ENCODE results near the gene MAP3K12. TPM values are rescaled to one million over a fixed set of nuclear protein-coding genes. Genes with fewer than 3 reads are reported as not detected.

MAP3K12 gene
- polyA plus RNA-seq, 1 donor (not counting 4 experiments of a cell fraction or from before 2014, with no cell fraction given) = 13.4 TPM

- Histone ChIP-seq H2AFZ (ENCODE audit: control insufficient read depth, low read length) (no peak overlapping the region), H3K27me3 (ENCODE audit: control insufficient read depth, extremely low read depth, insufficient read depth, low read length) (no peaks in the 10 kb centered on the region), H4K20me1 (ENCODE audit: control insufficient read depth, extremely low read depth, insufficient read depth, low read length) (no peaks in the 10 kb centered on the region), H3K9me3 (ENCODE audit: control insufficient read depth, low read depth, low read length) (no peaks in the 10 kb centered on the region), H3K4me2 (ENCODE audit: control insufficient read depth, extremely low read depth, insufficient read depth, low read depth, low read length) (no peak overlapping the region), H3K9me1 (ENCODE audit: control insufficient read depth, extremely low read depth, insufficient read depth, low read length) (no peaks in the 10 kb centered on the region), H3K9ac (ENCODE audit: control insufficient read depth, extremely low read depth, insufficient read depth, low read length) (no peak overlapping the region), H3K27ac (ENCODE audit: control insufficient read depth, insufficient read depth, low read length) (no peak overlapping the region), H3K4me3 (ENCODE audit: control insufficient read depth in 2 of 3, extremely low read depth in 1 of 3, insufficient read depth in 2 of 3, low read depth in 1 of 3, low read length in 3 of 3) (no peak overlapping the region), H3K79me2 (ENCODE audit: control insufficient read depth, insufficient read depth, low read length) (peaks cover 7% of the 10 kb centered on the region), H3K4me1 (ENCODE audit: control insufficient read depth, extremely low read depth, insufficient read depth, low read length) (peaks cover 31% of the 10 kb centered on the region), H3K36me3 (ENCODE audit: control insufficient read depth in 2 of 2, extremely low read depth in 1 of 2, insufficient read depth in 2 of 2, low read length in 2 of 2) (no peaks in the 10 kb centered on the region)
- dilution Hi-C loops (cut with MboI; ENCODE audit: extremely low pct_ligation_motif_present, low sequenced_read_pairs) = no loop called here
- FAIRE-seq = no peak
- TF ChIP-seq EZH2 (IDR thresholded peaks at IDR 0.05; ENCODE audit: low read length) = no peak
- TF ChIP-seq, protein P1, sequence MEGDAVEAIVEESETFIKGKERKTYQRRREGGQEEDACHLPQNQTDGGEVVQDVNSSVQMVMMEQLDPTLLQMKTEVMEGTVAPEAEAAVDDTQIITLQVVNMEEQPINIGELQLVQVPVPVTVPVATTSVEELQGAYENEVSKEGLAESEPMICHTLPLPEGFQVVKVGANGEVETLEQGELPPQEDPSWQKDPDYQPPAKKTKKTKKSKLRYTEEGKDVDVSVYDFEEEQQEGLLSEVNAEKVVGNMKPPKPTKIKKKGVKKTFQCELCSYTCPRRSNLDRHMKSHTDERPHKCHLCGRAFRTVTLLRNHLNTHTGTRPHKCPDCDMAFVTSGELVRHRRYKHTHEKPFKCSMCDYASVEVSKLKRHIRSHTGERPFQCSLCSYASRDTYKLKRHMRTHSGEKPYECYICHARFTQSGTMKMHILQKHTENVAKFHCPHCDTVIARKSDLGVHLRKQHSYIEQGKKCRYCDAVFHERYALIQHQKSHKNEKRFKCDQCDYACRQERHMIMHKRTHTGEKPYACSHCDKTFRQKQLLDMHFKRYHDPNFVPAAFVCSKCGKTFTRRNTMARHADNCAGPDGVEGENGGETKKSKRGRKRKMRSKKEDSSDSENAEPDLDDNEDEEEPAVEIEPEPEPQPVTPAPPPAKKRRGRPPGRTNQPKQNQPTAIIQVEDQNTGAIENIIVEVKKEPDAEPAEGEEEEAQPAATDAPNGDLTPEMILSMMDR (optimal IDR thresholded peaks at IDR 0.05 in 1 of 3, IDR thresholded peaks at IDR 0.05 in 1 of 3, conservative IDR thresholded peaks at IDR 0.05 in 1 of 3; ENCODE audit: extremely low read depth in 1 of 3, insufficient read depth in 2 of 3, low read length in 3 of 3) = no peak
- no peak for DNase-seq (ENCODE audit: low read depth, low spot score)
These were observed 1.8 kb downstream of the MAP3K12 start for GRCh38 chr12:53497461-53497860.

DNA sequence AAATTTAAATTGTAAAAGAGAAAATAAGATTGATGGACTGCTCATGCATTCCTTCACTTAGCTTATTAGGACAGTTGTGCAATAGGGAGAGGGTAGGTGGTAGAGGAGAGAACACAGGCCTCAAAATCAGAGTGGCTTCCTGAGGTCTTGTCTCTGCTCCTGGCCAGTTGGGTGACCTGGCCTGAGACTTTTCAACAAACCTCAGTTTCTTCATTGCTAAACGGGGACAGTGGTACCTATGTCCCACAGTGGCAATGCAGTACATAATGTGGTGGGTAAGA is 2.6 kb downstream of the MAP3K12 start:
- no peaks in the 10 kb centered on the region for H3K36me3 ChIP-seq (ENCODE audit: control insufficient read depth in 2 of 2, extremely low read depth in 1 of 2, insufficient read depth in 2 of 2, low read length in 2 of 2)
- H3K9ac ChIP-seq (ENCODE audit: control insufficient read depth, extremely low read depth, insufficient read depth, low read length) = no peak overlapping the region
- DNase-seq (ENCODE audit: low read depth, low spot score) = no peak
- H3K4me3 ChIP-seq (ENCODE audit: control insufficient read depth in 2 of 3, extremely low read depth in 1 of 3, insufficient read depth in 2 of 3, low read depth in 1 of 3, low read length in 3 of 3) = no peak overlapping the region
- peaks cover 25% of the 10 kb centered on the region for H3K4me1 ChIP-seq (ENCODE audit: control insufficient read depth, extremely low read depth, insufficient read depth, low read length)
- H3K9me1 ChIP-seq (ENCODE audit: control insufficient read depth, extremely low read depth, insufficient read depth, low read length) = no peaks in the 10 kb centered on the region
- dilution Hi-C loops (cut with MboI; ENCODE audit: extremely low pct_ligation_motif_present, low sequenced_read_pairs) = no loop called here
- no peaks in the 10 kb centered on the region for H3K27me3 ChIP-seq (ENCODE audit: control insufficient read depth, extremely low read depth, insufficient read depth, low read length)
- peak overlapping the region; percentile 7 for H3K4me2 ChIP-seq (ENCODE audit: control insufficient read depth, extremely low read depth, insufficient read depth, low read depth, low read length)
- peaks cover 2% of the 10 kb centered on the region for H3K79me2 ChIP-seq (ENCODE audit: control insufficient read depth, insufficient read depth, low read length)
- TF ChIP-seq, protein P1 (optimal IDR thresholded peaks at IDR 0.05 in 1 of 3, IDR thresholded peaks at IDR 0.05 in 1 of 3, conservative IDR thresholded peaks at IDR 0.05 in 1 of 3; ENCODE audit: extremely low read depth in 1 of 3, insufficient read depth in 2 of 3, low read length in 3 of 3) = no peak
- no peak for TF ChIP-seq EZH2 (IDR thresholded peaks at IDR 0.05; ENCODE audit: low read length)
- H4K20me1 ChIP-seq (ENCODE audit: control insufficient read depth, extremely low read depth, insufficient read depth, low read length) = no peaks in the 10 kb centered on the region
- FAIRE-seq = no peak
- H3K9me3 ChIP-seq (ENCODE audit: control insufficient read depth, low read depth, low read length) = no peaks in the 10 kb centered on the region
- H2AFZ ChIP-seq (ENCODE audit: control insufficient read depth, low read length) = no peak overlapping the region
- no peak overlapping the region for H3K27ac ChIP-seq (ENCODE audit: control insufficient read depth, insufficient read depth, low read length)
